HG02938 (cell line): ENCODE data around the gene LYSMD2.

Experiments
- ATAC-seq: cut with Tn5 transposase; IDR thresholded peaks from one replicate; pipeline ENCODE4 v1.9.1; 2021; ENCODE audit warnings: mild to moderate bottlenecking, moderate library complexity; ENCODE audit not compliant: unreplicated experiment

The LYSMD2 gene

GRCh38 chr15:51752888-51753287 lies 15.4 kb upstream of the LYSMD2 start:
- ATAC-seq: no peak

GRCh38 chr15:51751697-51752683 lies 14.5 kb upstream of the LYSMD2 start:
- ATAC-seq: peak; percentile 50

DNA sequence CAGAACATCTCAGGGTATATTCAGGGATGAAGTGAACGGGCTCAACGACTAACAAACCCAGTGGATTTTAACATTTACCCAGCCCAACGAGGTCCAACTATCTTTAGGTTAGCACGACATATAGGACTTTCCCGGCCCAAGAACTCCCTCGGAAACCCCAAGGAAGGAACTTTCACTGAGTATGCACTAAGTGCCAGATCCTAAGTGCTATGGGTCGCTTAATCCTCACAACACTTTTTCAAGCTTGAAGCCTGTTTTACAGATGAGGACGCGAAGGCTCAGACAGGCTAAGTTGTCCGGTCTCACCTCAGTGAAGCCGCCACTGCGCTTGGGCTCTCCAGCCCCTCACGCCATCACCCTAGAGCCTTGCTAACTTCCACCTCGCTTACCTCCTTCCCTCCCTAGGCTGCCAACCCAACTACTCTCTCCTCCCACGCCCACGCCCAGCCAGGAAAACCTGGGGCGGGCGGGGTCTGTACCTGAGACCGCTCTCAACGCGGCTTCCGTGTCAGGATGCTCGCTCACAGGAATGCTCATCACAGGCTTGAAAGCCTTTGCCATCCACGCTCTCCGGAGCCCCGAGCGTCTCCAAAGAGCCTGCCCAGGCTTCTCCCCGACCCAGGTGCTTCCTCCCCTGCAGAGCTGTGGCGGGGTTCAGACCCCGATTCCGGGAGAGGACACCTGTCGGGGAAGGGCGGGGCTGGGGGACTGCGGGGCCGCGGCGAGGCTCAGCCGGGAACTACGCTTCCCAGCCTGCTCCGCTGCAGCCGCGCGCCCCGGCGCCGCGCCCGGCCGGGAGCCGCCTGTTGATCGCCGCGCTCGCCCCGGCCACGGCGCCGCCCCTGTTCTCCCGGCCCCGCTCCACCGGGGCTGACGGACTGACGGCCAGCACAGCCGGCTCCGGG lies 13.6 kb upstream of the LYSMD2 start, which contains the start of gene TMOD2:
Gene TMOD2 (plus strand): TSS at position 806 of the 905 bp plus-strand sequence. CDS start 14,845 bp downstream, outside the sequence.
- ATAC-seq: peak; percentile 58

GRCh38 chr15:51750186-51750585 lies 12.7 kb upstream of the LYSMD2 start:
- no peak for ATAC-seq

GRCh38 chr15:51749307-51749706 lies 11.9 kb upstream of the LYSMD2 start:
- no peak for ATAC-seq

DNA sequence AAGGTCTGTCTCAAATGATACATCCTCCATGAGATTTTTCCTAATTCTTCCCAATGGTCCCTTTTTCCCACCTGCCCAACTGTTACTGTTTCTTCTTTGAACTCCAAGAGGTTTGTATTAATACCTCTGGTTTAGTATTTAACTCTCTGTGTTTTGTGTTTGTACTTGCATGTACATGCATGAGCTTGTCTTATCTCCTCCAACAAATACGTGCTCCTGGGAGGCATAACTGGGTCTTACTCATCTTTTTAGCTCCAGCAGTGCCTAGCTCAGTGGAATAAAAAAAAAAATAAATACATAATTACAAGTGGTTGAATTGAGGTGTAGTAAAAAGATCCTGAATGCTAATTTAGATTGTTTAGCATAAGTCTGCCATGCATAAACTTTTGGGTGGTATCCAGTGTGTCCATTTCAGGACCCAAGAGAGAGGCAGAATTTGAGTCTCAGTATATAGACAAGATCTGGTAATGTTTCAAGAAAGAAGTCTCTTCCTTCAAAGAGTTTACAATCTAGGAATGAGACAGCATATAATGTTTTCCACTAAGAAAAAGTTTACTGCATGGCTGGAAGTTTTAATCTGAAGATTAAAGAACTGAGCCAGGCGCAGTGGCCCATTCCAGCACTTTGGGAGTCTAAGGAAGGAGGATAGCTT lies 1.7 kb upstream of the LYSMD2 start:
- ATAC-seq: no peak

DNA sequence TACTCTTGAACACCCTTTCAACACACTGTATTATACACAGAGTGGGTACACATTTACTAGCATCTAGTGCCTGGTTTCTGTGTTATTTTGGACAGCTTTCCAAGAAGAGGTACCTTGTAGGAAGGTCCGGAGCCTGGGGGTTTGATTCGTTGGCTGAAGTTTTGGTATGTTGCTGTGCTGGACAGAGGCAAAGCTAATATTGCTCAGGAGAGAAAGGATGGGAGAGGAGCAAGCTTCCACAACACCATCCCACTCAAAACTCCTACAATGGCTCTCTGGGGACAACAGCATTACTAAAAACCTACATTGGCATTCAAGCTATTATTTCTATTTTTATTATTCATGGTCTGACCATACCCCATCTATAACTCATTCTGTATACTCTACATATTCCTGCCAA lies 1.1 kb upstream of the LYSMD2 start:
- ATAC-seq: no peak

DNA sequence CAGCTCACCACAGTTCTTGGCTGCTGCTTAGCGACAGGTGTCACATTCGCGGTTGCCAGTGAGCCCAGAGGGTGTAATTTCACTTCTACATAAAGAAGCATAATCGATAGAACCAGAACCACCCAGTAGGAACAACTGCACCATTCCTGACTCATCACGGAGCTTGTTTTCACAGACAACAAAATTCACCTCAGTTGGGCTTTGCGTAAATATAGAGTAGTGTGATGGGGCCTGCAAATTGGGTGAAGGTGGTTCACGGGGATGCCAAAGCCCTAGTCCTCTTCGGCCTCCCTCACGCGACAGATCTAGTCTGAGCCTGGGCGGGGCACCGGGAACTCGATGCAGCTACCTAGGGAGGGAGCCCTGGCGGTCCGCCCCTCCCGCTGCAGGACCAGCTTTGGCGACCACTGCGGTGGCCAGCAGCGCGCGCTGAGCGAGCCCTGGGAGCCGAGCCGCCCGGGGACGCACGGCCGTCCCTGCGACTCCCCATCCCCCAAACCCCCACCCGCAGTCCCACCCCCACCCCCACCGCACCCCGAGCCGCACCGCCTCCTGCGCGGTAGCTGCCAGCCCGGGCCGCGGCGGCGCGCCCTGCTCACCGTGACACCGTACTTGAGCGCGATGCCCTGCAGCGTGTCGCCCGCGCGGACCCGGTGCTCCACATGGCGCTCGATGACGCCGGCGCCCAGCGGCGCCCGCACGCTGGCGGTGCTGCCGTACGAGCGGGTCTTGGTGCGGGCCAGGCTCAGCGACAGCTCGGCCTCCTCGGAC lies 519 bp downstream of the LYSMD2 start:
- no peak for ATAC-seq

DNA sequence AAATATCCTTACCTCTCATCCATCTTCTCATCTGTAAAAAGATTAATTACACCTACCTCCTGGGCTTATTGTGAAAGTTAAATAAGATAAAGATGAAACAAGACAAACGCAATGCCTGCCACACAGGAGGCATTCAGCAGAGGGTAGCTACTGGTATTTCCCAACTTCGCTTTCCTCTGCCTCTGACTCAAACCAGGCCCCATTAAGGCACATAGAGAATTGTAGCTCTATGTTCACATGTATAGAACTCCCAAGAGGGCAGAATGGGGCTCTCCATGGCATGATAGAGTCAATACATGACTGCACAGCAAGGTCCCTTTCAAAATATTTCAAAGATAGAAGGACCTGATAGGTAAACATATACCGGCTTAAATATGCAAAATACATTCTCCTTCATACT lies 1.4 kb downstream of the LYSMD2 start:
- no peak for ATAC-seq

DNA sequence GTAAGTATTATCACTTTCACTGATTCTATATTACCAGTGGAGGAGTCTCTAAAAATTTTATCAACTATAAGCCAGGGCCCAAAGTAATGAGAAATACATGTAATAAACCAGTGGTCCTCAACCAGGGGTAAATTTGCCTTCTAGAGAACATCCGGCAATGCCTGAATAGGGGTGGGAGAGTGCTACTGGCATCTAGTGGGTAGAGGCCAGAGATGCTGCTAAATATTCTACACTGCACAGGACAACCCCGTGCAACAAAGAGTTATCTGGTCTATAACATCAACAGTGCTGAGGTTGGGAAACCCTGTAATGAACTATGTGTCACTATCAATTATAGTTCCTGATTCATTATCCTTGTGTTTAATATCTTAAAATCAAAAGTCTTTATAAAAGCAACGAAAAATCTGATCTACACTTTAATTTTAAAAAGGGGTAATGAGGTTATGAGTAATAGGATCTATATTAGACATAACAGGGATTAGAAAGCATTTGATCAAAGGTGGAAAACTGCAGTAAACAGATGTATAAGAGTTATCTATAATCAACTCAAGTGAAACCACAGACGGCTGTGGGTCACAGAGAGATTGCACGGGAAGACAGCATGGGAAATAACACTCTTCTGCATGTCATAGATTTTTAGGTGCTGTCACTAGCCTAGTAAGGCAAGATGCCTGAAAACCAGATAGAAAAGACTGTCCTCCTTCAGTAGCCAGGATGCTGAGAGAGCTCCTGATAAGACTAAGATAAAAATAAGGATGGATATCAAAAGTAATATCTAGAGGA lies 2.0 kb downstream of the LYSMD2 start:
- no peak for ATAC-seq

- ATAC-seq: no peak
Measured at GRCh38 chr15:51732646-51733045, 4.8 kb downstream of the LYSMD2 start.

DNA sequence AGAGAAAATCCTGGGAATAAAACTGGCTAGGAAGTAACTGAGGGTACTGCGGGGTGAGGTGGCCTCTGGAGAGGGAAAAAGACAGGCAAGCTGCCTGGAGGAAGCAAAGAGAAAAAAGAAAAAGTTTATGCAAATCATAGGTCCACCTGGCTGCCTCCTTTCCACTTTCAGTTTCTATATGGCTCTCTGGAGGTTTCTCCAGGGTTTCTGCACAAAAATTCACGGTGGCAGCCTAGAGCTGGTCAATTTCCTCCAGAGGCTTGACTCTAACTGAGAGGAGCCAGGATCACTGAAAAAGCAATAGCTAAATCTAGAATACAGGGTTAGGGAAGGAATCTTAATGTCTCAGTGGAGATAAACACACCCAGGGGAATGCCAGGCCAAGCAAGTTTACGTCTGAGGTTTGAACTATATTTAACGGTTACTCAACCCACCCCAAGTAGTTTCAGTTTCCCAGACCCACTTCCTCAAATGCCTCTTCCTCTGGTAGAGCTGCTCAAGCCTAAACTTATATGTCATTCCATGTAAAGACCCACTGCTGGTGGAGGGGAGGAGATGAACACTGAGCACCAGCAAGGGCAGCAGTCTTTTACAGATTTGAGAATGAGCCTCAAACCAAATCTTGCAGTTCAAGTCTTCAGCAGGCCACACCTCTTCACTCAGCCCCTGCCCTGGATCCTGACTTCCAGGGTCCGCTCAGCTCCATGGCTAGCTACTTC lies 5.7 kb downstream of the LYSMD2 start:
- peak; percentile 64 for ATAC-seq

DNA sequence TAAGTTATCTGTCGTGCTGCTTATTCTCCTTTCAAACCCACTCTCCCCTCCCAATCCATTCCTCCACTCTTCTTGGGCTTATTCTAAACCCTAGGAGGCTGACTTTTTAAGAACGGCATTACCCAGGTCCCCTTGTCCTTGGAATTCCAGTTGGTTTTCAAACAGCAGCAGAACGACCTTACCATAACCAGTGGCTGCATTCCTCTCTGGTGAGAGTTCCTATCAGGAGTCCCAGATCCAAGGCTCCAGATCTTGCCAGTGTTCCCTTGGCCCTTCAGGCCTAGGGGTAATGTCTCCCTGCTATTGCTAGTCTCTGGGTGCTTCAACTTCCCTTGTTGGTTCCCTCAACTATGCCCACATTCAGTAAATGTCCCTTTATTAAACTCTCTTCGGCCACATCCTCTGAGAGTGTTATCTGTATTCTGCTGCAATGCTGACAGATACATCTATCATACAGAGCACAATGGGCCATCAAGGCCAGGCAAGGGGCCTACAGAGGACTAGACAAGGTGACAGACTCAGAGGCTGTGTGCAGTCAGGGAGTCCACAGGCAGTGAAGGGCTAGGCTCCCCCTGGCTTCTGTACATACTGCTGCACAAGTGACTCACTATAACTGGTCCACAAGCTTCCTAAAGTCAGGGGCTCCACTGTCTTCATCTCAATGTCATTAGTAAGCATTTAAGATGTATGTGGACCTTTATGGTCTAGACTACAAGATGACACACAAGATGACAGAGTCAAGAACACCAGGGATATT lies 10.1 kb downstream of the LYSMD2 start:
- ATAC-seq: no peak

DNA sequence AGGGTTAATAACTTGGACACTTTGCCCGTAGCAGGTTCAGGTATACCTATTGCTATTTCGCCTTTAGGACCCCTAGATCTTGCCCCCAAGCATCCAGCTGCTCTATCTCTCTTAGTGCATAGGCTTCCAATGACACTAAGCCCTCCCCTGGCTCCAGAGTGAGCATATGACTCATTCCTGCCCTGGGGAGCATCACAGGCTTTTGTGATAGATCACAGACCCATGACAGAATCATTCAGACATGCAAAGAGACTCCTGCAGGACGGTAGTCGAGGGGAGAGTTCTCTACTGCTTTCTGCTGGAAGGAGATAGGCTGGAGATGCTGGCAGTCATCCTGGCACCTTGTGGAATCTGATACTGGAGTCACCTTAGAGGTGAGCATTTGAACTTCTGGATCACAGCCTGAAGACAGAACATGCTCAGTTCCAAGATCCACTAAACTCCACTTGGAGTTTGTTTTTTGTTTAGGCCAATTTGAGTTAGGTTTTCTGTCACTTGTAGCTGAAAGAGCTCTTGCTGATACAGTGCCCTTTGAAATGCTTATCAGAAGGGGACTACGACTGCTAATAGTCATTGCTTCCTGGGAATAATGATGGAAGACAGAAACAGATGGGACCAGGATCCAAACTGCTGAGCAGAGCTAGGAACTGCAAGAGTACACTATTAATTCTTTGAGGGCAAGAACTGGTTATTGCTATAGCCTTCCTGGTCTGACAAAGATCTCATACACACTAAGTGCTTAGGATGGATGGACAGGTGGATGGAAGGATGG lies 11.0 kb downstream of the LYSMD2 start:
- ATAC-seq: peak; percentile 85

DNA sequence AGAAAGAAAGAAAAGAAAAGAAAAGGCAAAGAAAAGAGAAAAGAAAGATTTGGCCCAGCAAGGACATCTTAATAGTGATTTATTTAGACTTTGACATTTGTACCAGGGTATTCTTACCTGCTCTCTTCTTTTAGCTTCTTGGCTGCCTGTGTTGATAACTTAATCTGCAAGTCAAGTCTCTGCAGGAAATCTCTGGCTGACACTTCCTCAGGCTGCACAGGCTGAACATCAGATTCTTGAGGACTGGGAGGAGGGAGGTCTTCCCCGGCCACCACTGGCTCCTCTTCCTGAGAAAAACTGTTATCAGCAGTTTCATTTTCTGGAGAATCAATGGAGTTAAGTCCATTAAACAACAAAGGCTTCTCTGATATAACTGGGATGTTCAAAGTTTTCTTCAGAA lies 12.8 kb downstream of the LYSMD2 start:
- no peak for ATAC-seq

DNA sequence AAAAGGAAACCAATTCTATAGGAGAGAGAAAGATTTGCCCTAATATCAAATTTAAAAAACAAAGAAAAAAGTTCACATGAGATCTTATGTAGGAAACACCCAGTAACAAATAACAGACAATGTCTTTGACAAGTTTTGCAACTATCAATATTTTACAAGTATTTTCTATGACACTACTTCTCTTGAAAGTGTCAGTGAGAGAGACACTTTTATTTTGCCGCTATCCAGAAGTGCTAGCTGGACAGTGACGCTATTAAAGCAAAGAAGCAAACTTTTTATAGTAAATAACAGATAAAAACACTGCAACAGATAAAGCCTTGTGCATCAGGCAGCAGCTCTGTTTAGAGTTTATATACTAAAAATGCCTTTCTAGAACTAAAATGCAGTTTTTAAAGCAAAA lies 13.3 kb downstream of the LYSMD2 start:
- ATAC-seq: no peak

GRCh38 chr15:51721199-51721960 lies 16.1 kb downstream of the LYSMD2 start:
- ATAC-seq: no peak
